HFFc6 (cell line): Measurements from ENCODE around the gene KLK8. TPM values are rescaled to one million over a fixed set of nuclear protein-coding genes. Genes with fewer than 3 reads are reported as not detected.
"Not testable (repeated sequence)": the region's sequence is repeated elsewhere in the genome, so short reads cannot be mapped to it uniquely, and the experiment has no call there.

Experiments
- DNase-seq: peaks from one replicate; pipeline ENCODE4 v3.0.0-alpha.2; 2018
- H3K27ac Mint-ChIP-seq: 2 replicates; pipeline ENCODE4 v1.8.0; 2020; ENCODE audit warnings: mild to moderate bottlenecking, mixed read lengths
- H3K27me3 Mint-ChIP-seq: 2 replicates; pipeline ENCODE4 v1.8.0; 2021; ENCODE audit warnings: mild to moderate bottlenecking, moderate library complexity, mixed read lengths; ENCODE audit not compliant: insufficient read depth
- H3K36me3 Mint-ChIP-seq: 2 replicates; pipeline ENCODE4 v1.8.0; 2021; ENCODE audit warnings: low read depth, mixed read lengths
- H3K4me1 Mint-ChIP-seq: 2 replicates; pipeline ENCODE4 v1.8.0; 2020; ENCODE audit warnings: low read depth, mixed read lengths
- H3K4me3 Mint-ChIP-seq: 2 replicates; pipeline ENCODE4 v1.8.0; 2020; ENCODE audit warnings: mild to moderate bottlenecking, moderate library complexity, mixed read lengths
- H3K9me3 Mint-ChIP-seq: 2 replicates; pipeline ENCODE4 v1.8.0; 2020; ENCODE audit warnings: mild to moderate bottlenecking, mixed read lengths
- CTCF ChIP-seq: fragments of 200-600 bp; sonication (generic); IDR thresholded peaks from 2 replicates; pipeline ENCODE4 v1.5.0; 2021; ENCODE audit warnings: antibody characterized with exemption, mild to moderate bottlenecking
- total RNA-seq, 6 experiments: library from RNA; stranded (reverse); fragmentation: NEBNext Ultra II Directional; extraction: Animal tissue kit (Norgen Biotek cat#: 25700); gene quantifications; 2 replicates in 1 of 6; 3 replicates in 5 of 6; pipeline ENCODE4 v1.2.3, GENCODE V29; 2021

Gene KLK8
- total RNA-seq, 6 experiments from 2014 or later, result not detected

- Mint-ChIP-seq H3K4me1 (no peaks in the 10 kb centered on the region), H3K9me3 (peaks cover 13% of the 10 kb centered on the region), H3K36me3 (peaks cover 4% of the 10 kb centered on the region; the same call in 1 of the 2 replicates), H3K4me3 (no peak overlapping the region), H3K27ac (no peak overlapping the region), H3K27me3 (peaks cover 3% of the 10 kb centered on the region; the same call in 1 of the 2 replicates)
- TF ChIP-seq CTCF, result no peak
- DNase-seq, result no peak
Observed at GRCh38 chr19:50978772-50979390, 22.5 kb downstream of the KLK8 start.

GRCh38 chr19:50977626-50978025 is 23.8 kb downstream of the KLK8 start:
- DNase-seq, result no peak
- no peaks in the 10 kb centered on the region for H3K4me1 Mint-ChIP-seq
- H3K27ac Mint-ChIP-seq, result no peak overlapping the region
- peaks cover 7% of the 10 kb centered on the region; the same call in 1 of the 2 replicates for H3K27me3 Mint-ChIP-seq
- no peak overlapping the region for H3K4me3 Mint-ChIP-seq
- TF ChIP-seq CTCF, result no peak
- peaks cover 19% of the 10 kb centered on the region for H3K9me3 Mint-ChIP-seq
- H3K36me3 Mint-ChIP-seq, result peaks cover 4% of the 10 kb centered on the region; the same call in 1 of the 2 replicates

GRCh38 chr19:50975766-50976165 is 25.6 kb downstream of the KLK8 start:
- Mint-ChIP-seq H3K4me1 (no peaks in the 10 kb centered on the region), H3K9me3 (peaks cover 17% of the 10 kb centered on the region)

GRCh38 chr19:50974702-50975556 is 26.5 kb downstream of the KLK8 start:
- peaks cover 23% of the 10 kb centered on the region for H3K9me3 Mint-ChIP-seq
- DNase-seq, result no peak
- H3K4me1 Mint-ChIP-seq, result no peaks in the 10 kb centered on the region
- no peak for TF ChIP-seq CTCF
- H3K27me3 Mint-ChIP-seq, result peaks cover 6% of the 10 kb centered on the region; the same call in 1 of the 2 replicates
- H3K27ac Mint-ChIP-seq, result no peak overlapping the region
- no peak overlapping the region for H3K4me3 Mint-ChIP-seq
- peaks cover 6% of the 10 kb centered on the region for H3K36me3 Mint-ChIP-seq

More at GRCh38 chr19:50975766-50976165, 25.6 kb downstream of the KLK8 start:
- Mint-ChIP-seq H3K36me3 (peaks cover under 1% of the 10 kb centered on the region), H3K27ac (no peak overlapping the region), H3K4me3 (no peak overlapping the region), H3K27me3 (peaks cover 6% of the 10 kb centered on the region; the same call in 1 of the 2 replicates)
- no peak for DNase-seq
- no peak for TF ChIP-seq CTCF

- no peaks in the 10 kb centered on the region for H3K4me1 Mint-ChIP-seq
- peaks cover 6% of the 10 kb centered on the region for H3K36me3 Mint-ChIP-seq
- peaks cover 8% of the 10 kb centered on the region for H3K27me3 Mint-ChIP-seq
- TF ChIP-seq CTCF, result no peak
- no peak overlapping the region for H3K27ac Mint-ChIP-seq
- H3K9me3 Mint-ChIP-seq, result peaks cover 27% of the 10 kb centered on the region
- no peak overlapping the region for H3K4me3 Mint-ChIP-seq
- no peak for DNase-seq
Observed at GRCh38 chr19:50972795-50973376, 28.5 kb downstream of the KLK8 start.

- H3K4me3 Mint-ChIP-seq, DNase-seq, H3K4me1 Mint-ChIP-seq, H3K36me3 Mint-ChIP-seq, H3K27ac Mint-ChIP-seq: not testable (repeated sequence)
- H3K27me3 Mint-ChIP-seq, result peaks cover 13% of the 10 kb centered on the region
- peaks cover 43% of the 10 kb centered on the region for H3K9me3 Mint-ChIP-seq
Observed at GRCh38 chr19:50969810-50970209, 31.6 kb downstream of the KLK8 start.
